Measurements from ENCODE around the gene DHDH. TPM values are rescaled to one million over a fixed set of nuclear protein-coding genes. Genes with fewer than 3 reads are reported as not detected.

Gene DHDH
- total and polyA plus RNA-seq, 2 of the 13 experiments (the other 11 are each of a cell fraction or from before 2014, with no cell fraction given): 0.13 to 0.91 TPM

DNA sequence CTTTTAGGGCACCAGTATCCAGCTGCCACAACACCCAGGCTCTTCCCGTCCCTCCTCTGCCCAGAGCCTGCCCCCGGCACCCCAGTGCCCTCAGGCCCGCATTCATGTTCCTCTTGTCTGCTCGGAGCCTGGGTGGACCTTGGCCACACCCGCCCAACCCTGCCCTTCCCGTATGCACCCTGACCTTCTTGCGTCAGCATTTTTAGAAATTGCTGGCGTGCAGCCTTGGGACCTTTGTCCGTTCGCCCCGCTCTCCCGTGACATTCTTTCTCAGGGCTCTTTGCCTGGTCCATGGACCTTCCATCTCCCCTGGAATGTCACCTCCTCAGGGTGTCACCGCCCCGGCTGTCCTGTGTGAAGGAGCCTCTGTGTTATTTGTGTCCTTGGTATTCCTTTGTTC lies 25.8 kb upstream of the DHDH start (continued):
- TF ChIP-seq TBX2 (CRISPR knock-in tag; IDR thresholded peaks at IDR 0.05; ENCODE audit: borderline replicate concordance) (no peak), KLF13 (CRISPR knock-in tag; IDR thresholded peaks at IDR 0.05) (no peak), JUND (CRISPR knock-in tag; IDR thresholded peaks at IDR 0.05) (0 out of 2 replicates have a peak, but pooled peaks have one; percentile 15), MIXL1 (CRISPR knock-in tag; IDR thresholded peaks at IDR 0.05) (peak; percentile 65), ZNF83 (CRISPR knock-in tag; IDR thresholded peaks at IDR 0.05; ENCODE audit: borderline replicate concordance) (no peak), ZNF383 (CRISPR knock-in tag; IDR thresholded peaks at IDR 0.05; ENCODE audit: borderline replicate concordance) (no peak), TEAD2 (CRISPR knock-in tag; IDR thresholded peaks at IDR 0.05) (no peak), PHF8 (CRISPR knock-in tag; IDR thresholded peaks at IDR 0.05) (peak; percentile 38), EEA1 (CRISPR knock-in tag; IDR thresholded peaks at IDR 0.05; ENCODE audit: borderline replicate concordance) (no peak), SALL1 (CRISPR knock-in tag; IDR thresholded peaks at IDR 0.05) (peak; percentile 90), ZNF234 (CRISPR knock-in tag; conservative IDR thresholded peaks at IDR 0.05) (no peak), TRIM24 (CRISPR knock-in tag; IDR thresholded peaks at IDR 0.05) (0 out of 2 replicates have a peak, but pooled peaks have one; percentile 20), KLF16 (CRISPR knock-in tag; IDR thresholded peaks at IDR 0.05) (no peak), NR3C1 (CRISPR knock-in tag; IDR thresholded peaks at IDR 0.05) (no peak), ZNF761 (CRISPR knock-in tag; conservative IDR thresholded peaks at IDR 0.05) (no peak), TBP (CRISPR knock-in tag; IDR thresholded peaks at IDR 0.05) (no peak), ZNF781 (CRISPR knock-in tag; IDR thresholded peaks at IDR 0.05; ENCODE audit: borderline replicate concordance, not compliant biosample characterization) (no peak), ATM (IDR thresholded peaks at IDR 0.05; ENCODE audit: borderline replicate concordance) (no peak), ZNF749 (CRISPR knock-in tag; IDR thresholded peaks at IDR 0.05; ENCODE audit: borderline replicate concordance) (no peak), ZNF546 (CRISPR knock-in tag; conservative IDR thresholded peaks at IDR 0.05) (no peak), ZNF274 (CRISPR knock-in tag; IDR thresholded peaks at IDR 0.05) (peak; percentile 24; the same call in 1 of the 2 replicates)
- TF ChIP-seq, protein P1, sequence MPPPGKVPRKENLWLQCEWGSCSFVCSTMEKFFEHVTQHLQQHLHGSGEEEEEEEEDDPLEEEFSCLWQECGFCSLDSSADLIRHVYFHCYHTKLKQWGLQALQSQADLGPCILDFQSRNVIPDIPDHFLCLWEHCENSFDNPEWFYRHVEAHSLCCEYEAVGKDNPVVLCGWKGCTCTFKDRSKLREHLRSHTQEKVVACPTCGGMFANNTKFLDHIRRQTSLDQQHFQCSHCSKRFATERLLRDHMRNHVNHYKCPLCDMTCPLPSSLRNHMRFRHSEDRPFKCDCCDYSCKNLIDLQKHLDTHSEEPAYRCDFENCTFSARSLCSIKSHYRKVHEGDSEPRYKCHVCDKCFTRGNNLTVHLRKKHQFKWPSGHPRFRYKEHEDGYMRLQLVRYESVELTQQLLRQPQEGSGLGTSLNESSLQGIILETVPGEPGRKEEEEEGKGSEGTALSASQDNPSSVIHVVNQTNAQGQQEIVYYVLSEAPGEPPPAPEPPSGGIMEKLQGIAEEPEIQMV (CRISPR knock-in tag; IDR thresholded peaks at IDR 0.05; ENCODE audit: low read depth): 0 out of 2 replicates have a peak, but pooled peaks have one; percentile 50
- TF ChIP-seq, protein P2, sequence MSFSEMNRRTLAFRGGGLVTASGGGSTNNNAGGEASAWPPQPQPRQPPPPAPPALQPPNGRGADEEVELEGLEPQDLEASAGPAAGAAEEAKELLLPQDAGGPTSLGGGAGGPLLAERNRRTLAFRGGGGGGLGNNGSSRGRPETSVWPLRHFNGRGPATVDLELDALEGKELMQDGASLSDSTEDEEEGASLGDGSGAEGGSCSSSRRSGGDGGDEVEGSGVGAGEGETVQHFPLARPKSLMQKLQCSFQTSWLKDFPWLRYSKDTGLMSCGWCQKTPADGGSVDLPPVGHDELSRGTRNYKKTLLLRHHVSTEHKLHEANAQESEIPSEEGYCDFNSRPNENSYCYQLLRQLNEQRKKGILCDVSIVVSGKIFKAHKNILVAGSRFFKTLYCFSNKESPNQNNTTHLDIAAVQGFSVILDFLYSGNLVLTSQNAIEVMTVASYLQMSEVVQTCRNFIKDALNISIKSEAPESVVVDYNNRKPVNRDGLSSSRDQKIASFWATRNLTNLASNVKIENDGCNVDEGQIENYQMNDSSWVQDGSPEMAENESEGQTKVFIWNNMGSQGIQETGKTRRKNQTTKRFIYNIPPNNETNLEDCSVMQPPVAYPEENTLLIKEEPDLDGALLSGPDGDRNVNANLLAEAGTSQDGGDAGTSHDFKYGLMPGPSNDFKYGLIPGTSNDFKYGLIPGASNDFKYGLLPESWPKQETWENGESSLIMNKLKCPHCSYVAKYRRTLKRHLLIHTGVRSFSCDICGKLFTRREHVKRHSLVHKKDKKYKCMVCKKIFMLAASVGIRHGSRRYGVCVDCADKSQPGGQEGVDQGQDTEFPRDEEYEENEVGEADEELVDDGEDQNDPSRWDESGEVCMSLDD (CRISPR knock-in tag; IDR thresholded peaks at IDR 0.05; ENCODE audit: borderline replicate concordance): no peak
- TF ChIP-seq, protein P3, sequence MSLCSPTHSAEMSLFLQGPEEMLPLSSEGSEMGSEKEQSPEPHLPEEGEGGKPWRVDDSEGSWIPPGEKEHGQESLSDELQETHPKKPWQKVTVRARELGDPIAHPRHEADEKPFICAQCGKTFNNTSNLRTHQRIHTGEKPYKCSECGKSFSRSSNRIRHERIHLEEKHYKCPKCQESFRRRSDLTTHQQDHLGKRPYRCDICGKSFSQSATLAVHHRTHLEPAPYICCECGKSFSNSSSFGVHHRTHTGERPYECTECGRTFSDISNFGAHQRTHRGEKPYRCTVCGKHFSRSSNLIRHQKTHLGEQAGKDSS (CRISPR knock-in tag; IDR thresholded peaks at IDR 0.05; ENCODE audit: borderline replicate concordance, low read depth): no peak; the same call in 1 of the 2 replicates
- TF ChIP-seq, protein P4, sequence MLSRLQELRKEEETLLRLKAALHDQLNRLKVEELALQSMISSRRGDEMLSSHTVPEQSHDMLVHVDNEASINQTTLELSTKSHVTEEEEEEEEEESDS (CRISPR knock-in tag; IDR thresholded peaks at IDR 0.05; ENCODE audit: borderline replicate concordance): no peak
- TF ChIP-seq, protein P5, sequence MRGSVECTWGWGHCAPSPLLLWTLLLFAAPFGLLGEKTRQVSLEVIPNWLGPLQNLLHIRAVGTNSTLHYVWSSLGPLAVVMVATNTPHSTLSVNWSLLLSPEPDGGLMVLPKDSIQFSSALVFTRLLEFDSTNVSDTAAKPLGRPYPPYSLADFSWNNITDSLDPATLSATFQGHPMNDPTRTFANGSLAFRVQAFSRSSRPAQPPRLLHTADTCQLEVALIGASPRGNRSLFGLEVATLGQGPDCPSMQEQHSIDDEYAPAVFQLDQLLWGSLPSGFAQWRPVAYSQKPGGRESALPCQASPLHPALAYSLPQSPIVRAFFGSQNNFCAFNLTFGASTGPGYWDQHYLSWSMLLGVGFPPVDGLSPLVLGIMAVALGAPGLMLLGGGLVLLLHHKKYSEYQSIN (CRISPR knock-in tag; IDR thresholded peaks at IDR 0.05; ENCODE audit: borderline replicate concordance): no peak
